GM19463 (cell line): ENCODE measurements around the gene SH2D3A.
"Not testable (repeated sequence)": the region's sequence is repeated elsewhere in the genome, so short reads cannot be mapped to it uniquely, and the experiment has no call there.

Experiments used
- ATAC-seq: cut with Tn5 transposase; IDR thresholded peaks from one replicate; pipeline ENCODE4 v1.9.1; 2021; ENCODE audit warnings: mild to moderate bottlenecking, moderate library complexity; ENCODE audit not compliant: unreplicated experiment

The SH2D3A gene

GRCh38 chr19:6790194-6791128, 23.2 kb upstream of the SH2D3A start:
- ATAC-seq: no peak

GRCh38 chr19:6788896-6789295, 21.7 kb upstream of the SH2D3A start:
- no peak for ATAC-seq

DNA sequence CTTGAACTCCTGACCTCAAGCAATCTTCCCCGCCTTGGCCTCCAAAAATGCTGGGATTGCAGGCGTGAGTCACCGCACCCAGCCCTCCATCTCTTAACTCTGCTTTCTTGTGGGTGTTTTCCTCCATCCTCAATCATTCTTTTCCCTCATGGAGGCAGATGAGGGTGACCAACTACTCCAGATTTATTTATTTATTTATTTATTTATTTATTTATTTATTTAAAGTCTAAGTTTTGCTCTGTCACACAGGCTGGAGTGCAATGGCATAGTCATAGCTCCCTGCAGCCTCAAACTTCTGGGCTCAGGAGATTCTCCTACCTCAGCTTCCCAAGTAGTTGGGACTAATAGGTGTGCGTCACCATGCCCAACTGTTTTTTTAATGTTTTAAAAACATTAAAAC, 20.2 kb upstream of the SH2D3A start:
- no peak for ATAC-seq

GRCh38 chr19:6779206-6779605, 12.0 kb upstream of the SH2D3A start:
- ATAC-seq: no peak

DNA sequence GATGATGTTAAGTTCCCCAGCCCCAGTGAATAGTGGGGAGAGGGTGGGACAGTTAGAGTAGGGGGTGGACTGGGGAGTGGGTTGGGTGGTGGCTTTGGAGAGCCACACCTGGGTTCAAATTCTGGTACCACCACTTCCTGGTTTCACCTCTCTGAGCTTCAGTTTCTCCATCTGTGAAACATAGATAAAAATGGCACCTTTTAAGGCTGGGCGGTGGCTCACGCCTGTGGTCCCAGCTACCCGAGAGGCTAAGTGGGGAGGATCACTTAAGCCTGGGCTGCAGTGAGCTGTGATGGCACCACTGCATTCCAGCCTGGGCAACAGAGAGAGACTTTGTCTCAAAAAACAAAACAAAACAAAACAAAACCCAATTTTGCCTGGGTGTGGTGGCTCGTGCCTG, 11.2 kb upstream of the SH2D3A start:
- no peak for ATAC-seq

- ATAC-seq: no peak
Observed at GRCh38 chr19:6777434-6777833, 10.2 kb upstream of the SH2D3A start.

- ATAC-seq: no peak
Observed at GRCh38 chr19:6776999-6777398, 9.8 kb upstream of the SH2D3A start.

- ATAC-seq: not testable (repeated sequence)
Observed at GRCh38 chr19:6776045-6776444, 8.8 kb upstream of the SH2D3A start.

GRCh38 chr19:6774821-6775707, 7.8 kb upstream of the SH2D3A start:
- no peak for ATAC-seq

- ATAC-seq: no peak
Observed at GRCh38 chr19:6773323-6773931, 6.2 kb upstream of the SH2D3A start.

GRCh38 chr19:6772866-6773322, 5.7 kb upstream of the SH2D3A start:
- ATAC-seq: no peak

GRCh38 chr19:6772028-6772865, 5.0 kb upstream of the SH2D3A start, which contains the start of gene VAV1:
Gene VAV1, plus strand, starts transcription at chr19:6772708. Its CDS starts 100 bp downstream, at chr19:6772808.
- peak; percentile 52 for ATAC-seq

DNA sequence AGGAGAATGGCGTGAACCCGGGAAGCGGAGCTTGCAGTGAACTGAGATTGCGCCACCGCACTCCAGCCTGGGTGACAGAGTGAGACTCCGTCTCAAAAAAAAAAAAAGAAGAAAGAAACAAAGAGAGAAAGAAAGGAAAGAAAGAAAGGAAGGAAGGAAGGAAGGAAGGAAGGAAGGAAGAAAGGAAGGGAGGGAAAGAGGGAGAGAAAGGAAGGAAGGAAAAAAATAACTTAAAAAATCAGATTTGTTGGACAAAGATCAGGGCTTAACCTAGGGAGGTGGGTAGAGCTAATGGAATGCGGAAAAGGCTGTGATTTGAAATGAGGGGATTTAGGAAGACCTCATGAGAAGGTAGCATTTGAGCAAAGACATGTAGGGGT, 4.4 kb upstream of the SH2D3A start:
- not testable (repeated sequence) for ATAC-seq

DNA sequence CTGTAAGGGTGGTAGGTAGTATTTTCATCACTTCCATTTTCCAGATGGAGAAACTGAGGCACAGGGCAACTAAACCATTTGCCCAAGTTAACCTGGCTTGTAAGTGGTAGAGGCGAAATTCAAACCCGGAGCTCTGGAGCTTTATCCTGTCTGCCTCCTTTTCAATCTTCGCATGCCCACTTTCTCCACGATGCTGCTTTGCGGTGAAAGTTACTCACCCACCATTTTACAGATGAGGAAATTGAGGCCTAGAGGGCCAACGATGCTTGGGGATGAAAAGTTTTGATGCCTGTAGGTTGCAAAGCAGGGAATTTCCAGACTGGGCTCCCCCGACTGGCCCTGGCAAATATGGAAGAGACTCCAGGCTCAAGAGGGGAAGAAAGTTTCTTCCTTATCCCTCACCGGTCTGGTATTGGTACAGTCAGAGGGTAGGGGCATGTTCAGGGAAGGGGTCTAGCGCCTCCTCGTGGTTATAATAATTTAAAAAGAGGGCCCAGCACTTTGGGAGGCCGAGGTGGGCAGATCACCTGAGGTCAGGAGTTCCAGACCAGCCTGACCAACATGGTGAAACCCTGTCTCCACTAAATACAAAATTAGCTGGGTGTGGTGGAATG, 1.9 kb upstream of the SH2D3A start:
- ATAC-seq: no peak

GRCh38 chr19:6768236-6768785, 1.1 kb upstream of the SH2D3A start:
- no peak for ATAC-seq

- ATAC-seq: no peak
Observed at GRCh38 chr19:6767081-6767356, 216 bp downstream of the SH2D3A start.

GRCh38 chr19:6766357-6767080, 716 bp downstream of the SH2D3A start:
- ATAC-seq: no peak

- no peak for ATAC-seq
Observed at GRCh38 chr19:6765738-6766356, 1.4 kb downstream of the SH2D3A start.
